ENCODE data around the gene PPP3CA.
A peak's percentile ranks its signal among the peaks of the same experiment; 100 is the strongest.
"Not testable (repeated sequence)": the region's sequence is repeated elsewhere in the genome, so short reads cannot be mapped to it uniquely, and the experiment has no call there.

PPP3CA gene

GRCh38 chr4:101102114-101102742 is 245.1 kb downstream of the PPP3CA start:
- peak; percentile 87 for DNase-seq (ENCODE audit: low read depth, low spot score)

- DNase-seq (ENCODE audit: low read depth, low spot score) = no peak
Observed at GRCh38 chr4:101101072-101101471, 246.3 kb downstream of the PPP3CA start.

GRCh38 chr4:101098666-101099400 is 248.5 kb downstream of the PPP3CA start:
- DNase-seq (ENCODE audit: low read depth, low spot score) = no peak

- not testable (repeated sequence) for DNase-seq (ENCODE audit: low read depth, low spot score)
Observed at GRCh38 chr4:101092609-101093008, 254.7 kb downstream of the PPP3CA start.

- no peak for DNase-seq (ENCODE audit: low read depth, low spot score)
Observed at GRCh38 chr4:101089168-101089567, 258.2 kb downstream of the PPP3CA start.

GRCh38 chr4:101086801-101087586 is 260.3 kb downstream of the PPP3CA start:
- DNase-seq (ENCODE audit: low read depth, low spot score) = no peak

GRCh38 chr4:101083131-101083530 is 264.2 kb downstream of the PPP3CA start:
- DNase-seq (ENCODE audit: low read depth, low spot score) = no peak

- no peak for DNase-seq (ENCODE audit: low read depth, low spot score)
Observed at GRCh38 chr4:101081695-101082369, 265.5 kb downstream of the PPP3CA start.

- no peak for DNase-seq (ENCODE audit: low read depth, low spot score)
Observed at GRCh38 chr4:101081166-101081565, 266.2 kb downstream of the PPP3CA start.

- no peak for DNase-seq (ENCODE audit: low read depth, low spot score)
Observed at GRCh38 chr4:101078950-101079349, 268.4 kb downstream of the PPP3CA start.

GRCh38 chr4:101076032-101076431 is 271.3 kb downstream of the PPP3CA start:
- DNase-seq (ENCODE audit: low read depth, low spot score) = no peak

GRCh38 chr4:101075536-101075935 is 271.8 kb downstream of the PPP3CA start:
- no peak for DNase-seq (ENCODE audit: low read depth, low spot score)

GRCh38 chr4:101074326-101074725 is 273.0 kb downstream of the PPP3CA start:
- no peak for DNase-seq (ENCODE audit: low read depth, low spot score)

GRCh38 chr4:101071241-101071640 is 276.1 kb downstream of the PPP3CA start:
- no peak for DNase-seq (ENCODE audit: low read depth, low spot score)

- no peak for DNase-seq (ENCODE audit: low read depth, low spot score)
Observed at GRCh38 chr4:101068115-101068514, 279.2 kb downstream of the PPP3CA start.

- no peak for DNase-seq (ENCODE audit: low read depth, low spot score)
Observed at GRCh38 chr4:101067383-101067782, 279.9 kb downstream of the PPP3CA start.

GRCh38 chr4:101066626-101067170 is 280.6 kb downstream of the PPP3CA start:
- DNase-seq (ENCODE audit: low read depth, low spot score) = no peak

GRCh38 chr4:101065935-101066485 is 281.3 kb downstream of the PPP3CA start:
- DNase-seq (ENCODE audit: low read depth, low spot score) = no peak

GRCh38 chr4:101065346-101065745 is 282.0 kb downstream of the PPP3CA start:
- no peak for DNase-seq (ENCODE audit: low read depth, low spot score)

- DNase-seq (ENCODE audit: low read depth, low spot score) = no peak
Observed at GRCh38 chr4:101064541-101065180, 282.7 kb downstream of the PPP3CA start.

- no peak for DNase-seq (ENCODE audit: low read depth, low spot score)
Observed at GRCh38 chr4:101055392-101055791, 291.9 kb downstream of the PPP3CA start.

All from smooth muscle cell of the brain vasculature (primary cell).